ENCODE data around the gene IL32. TPM values are rescaled to one million over a fixed set of nuclear protein-coding genes. Genes with fewer than 3 reads are reported as not detected.
A peak's percentile ranks its signal among the peaks of the same experiment; 100 is the strongest.

Gene IL32
- total RNA-seq, 1 donor from 2014 or later = 621 TPM

- no peak for DNase-seq (ENCODE audit: low read depth)
- Histone ChIP-seq H3K36me3 (ENCODE audit: control insufficient read depth, insufficient read depth, low read length) (no peaks in the 10 kb centered on the region), H3K27me3 (ENCODE audit: control insufficient read depth, insufficient read depth, low read length) (no peaks in the 10 kb centered on the region), H3K4me3 (ENCODE audit: low read depth, low read length) (peak within 1 kb of the TSS; percentile 86)
- no peak for TF ChIP-seq CTCF (IDR thresholded peaks at IDR 0.05; ENCODE audit: insufficient read depth, low read length, poor library complexity, severe bottlenecking)
Measured at GRCh38 chr16:3112058-3112880, 46.8 kb downstream of the IL32 start, which contains the start of gene ZNF205. TSS of gene ZNF205 (plus strand) at chr16:3112586. CDS start at chr16:3113431, 845 bp downstream.

GRCh38 chr16:3112881-3113574 is 47.6 kb downstream of the IL32 start:
- peaks cover under 1% of the 10 kb centered on the region for H3K36me3 ChIP-seq (ENCODE audit: control insufficient read depth, insufficient read depth, low read length)
- no peak for DNase-seq (ENCODE audit: low read depth)
- H3K4me3 ChIP-seq (ENCODE audit: low read depth, low read length) = peak overlapping the region; percentile 86
- TF ChIP-seq CTCF (IDR thresholded peaks at IDR 0.05; ENCODE audit: insufficient read depth, low read length, poor library complexity, severe bottlenecking) = no peak
- no peaks in the 10 kb centered on the region for H3K27me3 ChIP-seq (ENCODE audit: control insufficient read depth, insufficient read depth, low read length)

- peak overlapping the region; percentile 86 for H3K4me3 ChIP-seq (ENCODE audit: low read depth, low read length)
- H3K27me3 ChIP-seq (ENCODE audit: control insufficient read depth, insufficient read depth, low read length) = no peaks in the 10 kb centered on the region
- no peak for TF ChIP-seq CTCF (IDR thresholded peaks at IDR 0.05; ENCODE audit: insufficient read depth, low read length, poor library complexity, severe bottlenecking)
- DNase-seq (ENCODE audit: low read depth) = no peak
- peaks cover 2% of the 10 kb centered on the region for H3K36me3 ChIP-seq (ENCODE audit: control insufficient read depth, insufficient read depth, low read length)
Measured at GRCh38 chr16:3113765-3114479, 48.5 kb downstream of the IL32 start.

- H3K4me3 ChIP-seq (ENCODE audit: low read depth, low read length) = no peak overlapping the region
- H3K36me3 ChIP-seq (ENCODE audit: control insufficient read depth, insufficient read depth, low read length) = peaks cover 2% of the 10 kb centered on the region
- TF ChIP-seq CTCF (IDR thresholded peaks at IDR 0.05; ENCODE audit: insufficient read depth, low read length, poor library complexity, severe bottlenecking) = no peak
- DNase-seq (ENCODE audit: low read depth) = no peak
- H3K27me3 ChIP-seq (ENCODE audit: control insufficient read depth, insufficient read depth, low read length) = no peaks in the 10 kb centered on the region
Measured at GRCh38 chr16:3115003-3115402, 49.6 kb downstream of the IL32 start.

GRCh38 chr16:3115561-3115960 is 50.1 kb downstream of the IL32 start:
- DNase-seq (ENCODE audit: low read depth) = no peak
- TF ChIP-seq CTCF (IDR thresholded peaks at IDR 0.05; ENCODE audit: insufficient read depth, low read length, poor library complexity, severe bottlenecking) = no peak
- Histone ChIP-seq H3K36me3 (ENCODE audit: control insufficient read depth, insufficient read depth, low read length) (peaks cover 2% of the 10 kb centered on the region), H3K27me3 (ENCODE audit: control insufficient read depth, insufficient read depth, low read length) (no peaks in the 10 kb centered on the region), H3K4me3 (ENCODE audit: low read depth, low read length) (no peak overlapping the region)

All from kidney epithelial cell (primary cell).